Activated CD4-positive, alpha-beta T cell treated with anti-CD3 and anti-CD28 coated beads for 36 hours (primary cell): ENCODE measurements around the gene IGFBP2. TPM values are rescaled to one million over a fixed set of nuclear protein-coding genes. Genes with fewer than 3 reads are reported as not detected.

Source experiments
- ATAC-seq: fragments of 200-7000 bp; cut with Tn5 transposase; one replicate; pipeline ENCODE4 v1.10.0; 2021; ENCODE audit warnings: mild to moderate bottlenecking, moderate library complexity
- CTCF ChIA-PET: fragments of 350-600 bp; sonication (Branson Sonifier 250); formaldehyde crosslinking; loops from one replicate; lab custom pipeline; 2021; ENCODE audit warnings: antibody characterized with exemption; lab: Charles Lee
- POLR2A ChIA-PET: fragments of 350-600 bp; sonication (Branson Sonifier 250); formaldehyde crosslinking; loops from one replicate; lab custom pipeline; 2021; ENCODE audit warnings: antibody characterized with exemption, inconsistent platforms; lab: Charles Lee
- DNase-seq: peaks from one replicate; pipeline ENCODE4 v3.0.0-alpha.2; 2020
- H3K27ac Mint-ChIP-seq: one replicate; pipeline ENCODE4 v1.8.0; 2021; ENCODE audit warnings: mixed read lengths
- H3K27me3 Mint-ChIP-seq: one replicate; pipeline ENCODE4 v1.8.0; 2021; ENCODE audit warnings: mixed read lengths
- H3K36me3 Mint-ChIP-seq: one replicate; pipeline ENCODE4 v1.8.0; 2021; ENCODE audit warnings: low read depth, mixed read lengths
- H3K4me1 Mint-ChIP-seq: one replicate; pipeline ENCODE4 v1.8.0; 2021; ENCODE audit warnings: mixed read lengths
- H3K4me3 Mint-ChIP-seq: one replicate; pipeline ENCODE4 v1.8.0; 2021; ENCODE audit warnings: mild to moderate bottlenecking, moderate library complexity, mixed read lengths
- H3K9me3 Mint-ChIP-seq: one replicate; pipeline ENCODE4 v1.8.0; 2021; ENCODE audit warnings: low read depth, mixed read lengths
- intact Hi-C, 2 experiments: fragments of 100-400 bp; cut with DNase I in 1 of 2; cut with micrococcal nuclease in 1 of 2; formaldehyde crosslinking; loops; one replicate each; pipeline versions ENCODE4 v1.14.2 to v1.15.1; 2022 to 2024; cut with DNase I, micrococcal nuclease
- total RNA-seq, 2 experiments: library from RNA; stranded (reverse); gene quantifications; one replicate each; pipeline ENCODE4 v1.2.3, GENCODE V29; 2021

Gene IGFBP2
- total RNA-seq, 2 experiments from 2014 or later = 9.8 to 11.5 TPM

GRCh38 chr2:216698895-216699294, 65.7 kb downstream of the IGFBP2 start:
- intact Hi-C loops = loop anchor here (1.0 to 10.0 kb wide), 7 partner anchors 176 to 1014 kb away; no protein-coding TSS in a partner anchor
- Mint-ChIP-seq H3K9me3 (no peaks in the 10 kb centered on the region), H3K4me3 (no peak overlapping the region), H3K27ac (no peak overlapping the region), H3K27me3 (peaks cover 39% of the 10 kb centered on the region), H3K36me3 (no peaks in the 10 kb centered on the region), H3K4me1 (peaks cover 8% of the 10 kb centered on the region)
- peak; percentile 71 for ATAC-seq
- ChIA-PET CTCF (interaction anchor here (0.6 to 1.7 kb wide), 7 partner anchors 17 to 1481 kb away, joined by 3 to 10 read pairs (median 3); no protein-coding TSS in a partner anchor), POLR2A (no interaction called here)
- no peak for DNase-seq

GRCh38 chr2:216700088-216700567, 66.9 kb downstream of the IGFBP2 start:
- Mint-ChIP-seq H3K36me3 (no peaks in the 10 kb centered on the region), H3K4me1 (no peaks in the 10 kb centered on the region), H3K4me3 (no peak overlapping the region), H3K27me3 (peaks cover 29% of the 10 kb centered on the region), H3K9me3 (no peaks in the 10 kb centered on the region), H3K27ac (no peak overlapping the region)
- ChIA-PET POLR2A (no interaction called here), CTCF (interaction anchor here (0.5 to 0.9 kb wide), 3 partner anchors 27 to 997 kb away, joined by 3 to 4 read pairs (median 3); no protein-coding TSS in a partner anchor)
- DNase-seq (no peak), ATAC-seq (no peak)
- intact Hi-C loops = no loop called here

GRCh38 chr2:216700781-216701180, 67.6 kb downstream of the IGFBP2 start:
- intact Hi-C loops = no loop called here
- Mint-ChIP-seq H3K4me1 (no peaks in the 10 kb centered on the region), H3K9me3 (no peaks in the 10 kb centered on the region), H3K27ac (no peak overlapping the region), H3K36me3 (no peaks in the 10 kb centered on the region), H3K4me3 (no peak overlapping the region), H3K27me3 (peaks cover 26% of the 10 kb centered on the region)
- DNase-seq (no peak), ATAC-seq (no peak)
- ChIA-PET CTCF (interaction anchor here (0.5 to 0.9 kb wide), 3 partner anchors 26 to 996 kb away, joined by 3 to 4 read pairs (median 3); no protein-coding TSS in a partner anchor), POLR2A (no interaction called here)

GRCh38 chr2:216701544-216701943, 68.3 kb downstream of the IGFBP2 start:
- ChIA-PET CTCF (no interaction called here), POLR2A (interaction anchor here (0.6 kb wide), 1 partner anchor 71 kb away, joined by 7 read pairs; no protein-coding TSS in a partner anchor)
- ATAC-seq (no peak), DNase-seq (no peak)
- intact Hi-C loops = no loop called here
- Mint-ChIP-seq H3K27me3 (peaks cover 19% of the 10 kb centered on the region), H3K27ac (no peak overlapping the region), H3K4me1 (no peaks in the 10 kb centered on the region), H3K36me3 (no peaks in the 10 kb centered on the region), H3K9me3 (no peaks in the 10 kb centered on the region), H3K4me3 (no peak overlapping the region)

- H3K9me3 Mint-ChIP-seq = no peaks in the 10 kb centered on the region
Measured at GRCh38 chr2:216702756-216703155, 69.5 kb downstream of the IGFBP2 start.

GRCh38 chr2:216710551-216711301, 77.5 kb downstream of the IGFBP2 start:
- no peak for DNase-seq
- H3K27me3 Mint-ChIP-seq = no peaks in the 10 kb centered on the region
- H3K4me3 Mint-ChIP-seq = no peak overlapping the region
- ChIA-PET POLR2A (no interaction called here), CTCF (no interaction called here)
- no peak for ATAC-seq
- no peaks in the 10 kb centered on the region for H3K4me1 Mint-ChIP-seq
- no peak overlapping the region for H3K27ac Mint-ChIP-seq
- H3K36me3 Mint-ChIP-seq = no peaks in the 10 kb centered on the region
- no peaks in the 10 kb centered on the region for H3K9me3 Mint-ChIP-seq
- intact Hi-C loops = no loop called here

More at GRCh38 chr2:216702756-216703155, 69.5 kb downstream of the IGFBP2 start:
- Mint-ChIP-seq H3K4me3 (no peak overlapping the region), H3K4me1 (no peaks in the 10 kb centered on the region), H3K36me3 (no peaks in the 10 kb centered on the region), H3K27me3 (peaks cover 10% of the 10 kb centered on the region), H3K27ac (no peak overlapping the region)
- POLR2A ChIA-PET = no interaction called here
- DNase-seq (no peak), ATAC-seq (no peak)
- intact Hi-C loops = no loop called here
- CTCF ChIA-PET = interaction anchor here (1.3 kb wide), 3 partner anchors 9 to 1010 kb away, joined by 3 to 4 read pairs (median 3); no protein-coding TSS in a partner anchor

GRCh38 chr2:216711348-216711747, 78.1 kb downstream of the IGFBP2 start:
- DNase-seq (no peak), ATAC-seq (no peak)
- Mint-ChIP-seq H3K4me3 (no peak overlapping the region), H3K4me1 (no peaks in the 10 kb centered on the region), H3K9me3 (no peaks in the 10 kb centered on the region), H3K27ac (no peak overlapping the region), H3K27me3 (no peaks in the 10 kb centered on the region), H3K36me3 (no peaks in the 10 kb centered on the region)
- CTCF ChIA-PET = interaction anchor here (0.6 kb wide), 1 partner anchor 18 kb away, joined by 4 read pairs; no protein-coding TSS in a partner anchor
- POLR2A ChIA-PET = no interaction called here
- intact Hi-C loops = no loop called here

GRCh38 chr2:216713691-216714336, 80.6 kb downstream of the IGFBP2 start:
- Mint-ChIP-seq H3K9me3 (no peaks in the 10 kb centered on the region), H3K27ac (no peak overlapping the region), H3K4me3 (no peak overlapping the region), H3K4me1 (no peaks in the 10 kb centered on the region), H3K36me3 (no peaks in the 10 kb centered on the region), H3K27me3 (peaks cover 4% of the 10 kb centered on the region)
- intact Hi-C loops = no loop called here
- ChIA-PET POLR2A (no interaction called here), CTCF (no interaction called here)
- DNase-seq (no peak), ATAC-seq (no peak)

Other genes starting within 250 kb of the IGFBP2 start
- gene SMARCAL1, start 220.9 kb upstream of the IGFBP2 start, total RNA-seq = 10 to 100 TPM; 25.9 to 27.7 TPM
- 1,000 to 10,000 TPM; 3,228 to 4,134 TPM for gene RPL37A, start 134.6 kb upstream of the IGFBP2 start, total RNA-seq
- gene IGFBP5, start 62.1 kb downstream of the IGFBP2 start, total RNA-seq = not detected
- not detected for gene TNP1, start 226.6 kb downstream of the IGFBP2 start, total RNA-seq